ENCODE results near the gene MKNK2. TPM values are rescaled to one million over a fixed set of nuclear protein-coding genes. Genes with fewer than 3 reads are reported as not detected.

The MKNK2 gene
- total RNA-seq, 1 donor from 2014 or later, result 147 TPM

- DNase-seq, result no peak
These were observed 6.7 kb upstream of the MKNK2 start for GRCh38 chr19:2057484-2058469.

DNA sequence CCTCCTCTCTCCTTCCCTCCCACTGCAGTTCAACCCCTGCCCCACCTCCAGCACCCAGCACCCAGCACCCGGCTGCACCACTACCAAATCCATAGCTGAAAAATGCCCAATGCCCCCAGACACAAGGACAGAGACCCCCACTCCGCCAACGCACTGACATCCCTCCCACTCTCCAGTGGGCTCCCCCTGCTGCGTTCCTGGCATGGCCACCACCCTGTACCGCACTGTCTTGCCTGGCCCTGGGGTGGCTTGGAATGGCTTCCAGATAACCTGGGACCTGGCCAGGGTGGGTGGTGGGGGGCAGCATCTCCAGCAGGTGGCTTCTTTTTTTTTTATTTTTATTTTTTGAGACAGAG is 5.8 kb upstream of the MKNK2 start:
- no peak for DNase-seq

- DNase-seq, result peak; percentile 56
These were observed 5.1 kb upstream of the MKNK2 start for GRCh38 chr19:2055931-2056836.

- no peak for DNase-seq
These were observed 3.7 kb upstream of the MKNK2 start for GRCh38 chr19:2054763-2055162.

DNA sequence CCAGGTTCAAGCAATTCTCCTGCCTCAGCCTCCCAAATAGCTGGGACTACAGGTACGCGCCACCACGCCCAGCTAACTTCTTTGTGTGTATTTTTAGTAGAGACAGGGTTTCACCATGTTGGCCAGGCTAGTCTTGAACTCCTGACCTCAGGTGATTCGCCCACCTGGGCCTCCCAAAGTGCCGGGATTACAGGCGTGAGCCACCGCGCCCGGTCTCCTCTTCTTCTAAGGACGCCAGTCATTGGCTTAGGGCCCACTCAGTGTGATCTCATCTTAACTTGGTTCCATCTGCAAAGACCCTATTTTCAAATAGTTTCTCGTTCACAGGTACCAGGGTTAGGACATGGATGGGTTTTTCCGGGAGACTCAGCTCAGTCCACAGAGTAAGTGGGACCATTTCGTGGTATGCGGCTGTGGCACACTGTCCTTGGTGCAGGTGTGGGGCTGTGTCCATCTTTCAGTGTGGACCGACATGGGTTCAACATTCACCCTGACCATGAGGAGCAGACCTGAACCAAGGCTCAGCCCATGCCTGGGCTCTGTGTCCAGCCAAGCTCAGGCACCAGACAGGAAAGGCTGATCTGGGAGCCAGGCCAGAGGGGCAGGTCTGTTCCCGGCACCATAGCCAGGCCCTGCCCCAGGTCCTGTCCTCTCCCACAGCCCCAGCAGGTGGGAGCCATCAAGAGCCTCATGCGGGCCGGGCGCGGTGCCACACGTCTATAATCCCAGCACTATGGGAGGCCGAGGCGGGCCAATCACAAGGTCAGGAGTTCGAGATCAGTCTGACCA is 2.8 kb upstream of the MKNK2 start:
- DNase-seq, result peak; percentile 86

GRCh38 chr19:2051773-2052704 is 995 bp upstream of the MKNK2 start:
- peak; percentile 18 for DNase-seq

DNA sequence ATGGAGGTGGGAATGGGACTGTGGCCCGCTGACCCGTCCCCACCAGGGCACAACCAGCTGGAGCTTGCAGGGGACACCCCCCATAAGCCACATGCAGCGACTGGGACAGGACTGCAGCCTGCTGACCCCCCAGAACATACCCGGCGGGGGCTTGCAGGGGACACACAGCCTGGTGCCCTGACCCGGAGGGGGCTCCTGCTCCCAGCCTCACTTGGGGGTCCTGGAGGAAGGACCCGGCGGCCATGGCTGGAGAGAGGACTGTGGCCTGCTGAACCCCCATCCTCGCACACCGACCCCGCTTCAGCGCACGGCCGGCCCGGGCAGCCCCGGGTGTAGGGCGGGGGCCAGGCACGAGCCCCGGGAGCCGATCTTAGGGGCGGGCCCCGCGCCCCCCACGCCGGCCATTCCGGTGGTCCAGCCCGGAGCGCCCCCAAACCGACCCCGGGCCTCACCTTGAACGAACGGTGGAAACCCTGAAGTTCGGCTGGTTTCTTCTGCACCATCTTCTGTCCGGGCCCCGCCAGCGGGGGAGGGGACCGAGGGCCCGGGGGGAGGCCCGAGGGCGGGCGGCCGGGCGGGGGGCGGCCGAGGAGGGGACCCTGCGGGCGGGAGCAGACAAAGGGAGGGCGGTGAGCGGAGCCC is 574 bp downstream of the MKNK2 start:
- DNase-seq, result no peak

DNA sequence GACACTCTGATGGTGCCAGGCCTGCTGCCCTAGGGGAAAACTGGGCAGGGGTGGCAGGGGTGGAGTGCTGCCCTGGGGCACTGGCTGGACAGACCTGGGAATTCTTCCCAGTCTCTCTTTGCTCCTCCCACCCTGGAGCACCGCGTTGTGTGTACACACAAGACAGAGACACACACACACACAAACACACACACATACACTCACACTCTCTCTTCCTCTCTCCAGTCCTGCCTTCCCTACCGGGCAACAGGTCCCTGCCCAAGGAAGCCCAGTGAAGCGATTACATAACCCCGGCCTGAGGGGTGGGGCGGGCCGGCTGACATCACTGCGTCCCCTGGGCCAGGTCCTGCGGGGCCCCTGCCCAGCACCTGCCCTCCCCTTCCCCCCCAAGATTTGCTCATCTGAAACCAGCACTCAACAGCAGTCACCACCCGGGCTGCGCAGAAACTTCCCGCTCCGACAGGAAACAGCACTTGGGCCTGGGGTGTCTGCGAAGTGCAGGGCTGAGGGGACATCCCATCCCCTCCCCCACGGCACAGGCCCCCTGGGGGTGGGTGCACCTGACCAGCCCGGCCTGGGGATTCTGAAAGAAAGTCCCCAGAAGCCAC is 1.2 kb downstream of the MKNK2 start:
- DNase-seq, result peak; percentile 64

- DNase-seq, result peak; percentile 39
These were observed 1.9 kb downstream of the MKNK2 start for GRCh38 chr19:2048959-2049740.

- DNase-seq, result no peak
These were observed 2.7 kb downstream of the MKNK2 start for GRCh38 chr19:2048104-2048958.

DNA sequence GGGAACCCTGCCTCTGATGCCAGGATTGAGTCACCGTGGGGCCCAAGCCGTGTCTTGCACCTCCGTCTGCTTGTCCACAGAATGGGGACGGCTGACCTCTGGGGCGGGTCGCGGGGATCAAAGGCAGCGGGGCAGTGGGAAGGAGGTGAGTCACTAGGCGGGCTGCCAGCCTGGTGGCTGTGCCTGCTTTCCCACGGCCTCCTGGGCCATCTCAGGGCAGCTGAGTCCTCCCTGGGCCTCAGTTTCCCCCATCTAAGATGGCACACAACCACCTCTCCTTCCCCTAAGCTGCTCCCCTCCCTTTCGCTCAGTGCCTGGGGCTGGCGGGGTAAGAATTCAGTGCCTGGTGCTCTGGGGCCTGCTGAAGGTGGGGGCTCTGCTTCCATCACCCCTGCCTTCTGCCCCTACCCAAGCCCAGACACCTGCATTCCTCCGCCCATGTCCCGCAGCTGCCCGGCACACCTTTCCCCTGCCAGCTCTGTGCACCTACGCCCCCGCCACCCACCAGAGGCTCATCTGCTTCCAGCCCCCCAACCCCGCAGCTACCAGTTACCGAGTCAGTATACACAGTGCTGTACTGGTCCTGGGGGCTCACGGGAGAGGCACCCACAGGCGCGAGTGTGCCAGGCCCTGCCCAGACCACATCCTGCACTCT is 3.5 kb downstream of the MKNK2 start:
- peak; percentile 80 for DNase-seq

DNA sequence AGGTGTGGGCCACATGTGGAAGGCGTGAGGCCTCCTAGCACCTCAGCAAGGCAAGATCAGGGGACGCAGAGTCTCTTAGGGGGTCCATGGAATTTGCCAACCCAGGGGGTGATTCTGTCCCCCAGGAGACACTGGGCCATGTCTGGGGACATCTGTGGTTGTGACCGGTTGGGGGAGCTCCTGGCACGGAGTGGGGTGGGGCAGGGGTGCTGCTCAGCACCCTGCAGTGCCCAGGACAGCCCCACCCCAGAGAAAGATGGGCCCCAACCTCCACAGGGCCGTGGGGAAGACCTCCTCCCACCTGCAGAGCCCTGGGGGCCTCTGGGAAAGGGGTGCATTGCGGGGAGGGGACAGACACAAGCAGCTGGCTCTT is 4.0 kb downstream of the MKNK2 start:
- no peak for DNase-seq

DNA sequence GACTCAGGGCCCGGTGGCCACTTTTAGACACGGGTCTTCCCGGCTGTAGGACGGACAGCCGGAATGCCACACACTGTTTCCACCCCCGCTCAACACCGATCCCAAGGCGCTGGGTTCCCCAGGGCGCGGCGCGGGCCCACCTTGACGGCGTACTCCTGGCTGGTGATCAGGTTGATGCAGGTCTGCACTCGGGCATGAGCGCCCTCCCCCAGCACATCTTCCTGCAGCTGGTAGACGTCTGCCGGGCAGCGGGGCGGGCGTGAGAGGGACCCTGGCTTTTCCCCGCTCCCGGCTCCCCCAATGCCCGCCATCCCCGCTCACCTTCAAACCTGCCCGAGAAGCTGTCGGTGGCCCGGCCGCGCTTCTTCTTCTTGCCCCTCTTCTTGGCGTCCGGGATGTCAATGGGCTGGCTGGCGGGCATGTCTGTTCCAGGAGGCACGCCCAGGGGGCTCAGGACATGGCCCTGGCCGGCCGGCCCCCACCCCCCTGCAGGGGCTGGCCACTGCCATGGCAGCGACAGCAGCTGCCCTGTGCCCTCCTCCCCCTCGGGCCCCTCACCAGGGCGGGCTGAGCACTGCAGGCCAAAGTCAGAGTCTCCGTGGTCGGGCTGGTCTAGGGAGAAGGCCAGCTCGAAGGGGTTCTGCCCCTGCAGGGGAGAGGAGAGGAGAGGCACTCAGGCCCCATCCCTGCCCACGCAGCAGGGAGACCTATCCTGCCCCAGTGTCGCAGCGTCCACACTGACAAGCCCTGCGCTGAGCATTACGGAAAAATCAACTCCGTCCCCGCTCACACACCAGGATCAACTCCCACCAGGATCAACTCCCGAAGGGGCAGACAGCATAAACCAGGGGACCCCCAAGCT is 4.8 kb downstream of the MKNK2 start:
- DNase-seq, result no peak

GRCh38 chr19:2045501-2046045 is 5.5 kb downstream of the MKNK2 start:
- no peak for DNase-seq

GRCh38 chr19:2044709-2045500 is 6.1 kb downstream of the MKNK2 start:
- DNase-seq, result no peak

Measured in dermis blood vessel endothelial cell (primary cell).